Thoracic aorta (tissue), 2 donors: Measurements from ENCODE around the gene TMEM121. TPM values are rescaled to one million over a fixed set of nuclear protein-coding genes. Genes with fewer than 3 reads are reported as not detected.

Experiments used
- ATAC-seq: fragments of 150-250 bp; one replicate; pipeline ENCODE4 v1.8.0; 2017; ENCODE audit warnings: low read depth; ENCODE audit not compliant: insufficient number of reproducible peaks, low FRiP score
- DNase-seq: peaks from one replicate; pipeline ENCODE4 v3.0.0-alpha.2; 2020; ENCODE audit warnings: low spot score
- H3K27ac ChIP-seq, 2 donors: fragments of 200-600 bp; sonication (generic); 1 replicate in 1 of 2; 2 replicates in 1 of 2; pipeline ENCODE4 v1.5.1; 2016; ENCODE audit warnings: mild to moderate bottlenecking in 2 of 2, moderate library complexity in 2 of 2
- H3K27me3 ChIP-seq: fragments of 200-600 bp; sonication (generic); replicated peaks from 2 replicates; pipeline ENCODE4 v1.6.0; 2016; ENCODE audit warnings: mild to moderate bottlenecking; ENCODE audit not compliant: insufficient read depth
- H3K36me3 ChIP-seq: fragments of 200-600 bp; sonication (generic); one replicate; pipeline ENCODE4 v1.5.1; 2016
- H3K4me1 ChIP-seq, 2 donors: fragments of 200-600 bp; sonication (generic); 1 replicate in 1 of 2; 2 replicates in 1 of 2; pipeline versions ENCODE4 v1.5.1 to v1.6.0; 2016; ENCODE audit warnings: low read depth in 2 of 2, mild to moderate bottlenecking in 1 of 2; ENCODE audit not compliant: control insufficient read depth in 1 of 2
- H3K4me3 ChIP-seq: fragments of 200-600 bp; sonication (generic); 2 replicates; pipeline ENCODE4 v1.5.1; 2016; ENCODE audit warnings: mild to moderate bottlenecking
- H3K9me3 ChIP-seq: fragments of 200-600 bp; sonication (generic); 2 replicates; pipeline ENCODE4 v1.5.1; 2016
- total RNA-seq, 2 donors: library from RNA; depleted of rRNA; stranded (reverse); fragments of >200 nt; gene quantifications; one replicate each; pipeline versions ENCODE4 v1.1.0 to v1.2.3, GENCODE V29; 2016
- TF ChIP-seq, protein P1 (sequence below): fragments of 200-600 bp; sonication (generic); IDR thresholded peaks from one replicate; pipeline ENCODE4 v1.5.1; 2019; ENCODE audit warnings: antibody characterized with exemption

TMEM121 gene
- total RNA-seq, 2 donors from 2014 or later: 2.6 to 5.5 TPM

DNA sequence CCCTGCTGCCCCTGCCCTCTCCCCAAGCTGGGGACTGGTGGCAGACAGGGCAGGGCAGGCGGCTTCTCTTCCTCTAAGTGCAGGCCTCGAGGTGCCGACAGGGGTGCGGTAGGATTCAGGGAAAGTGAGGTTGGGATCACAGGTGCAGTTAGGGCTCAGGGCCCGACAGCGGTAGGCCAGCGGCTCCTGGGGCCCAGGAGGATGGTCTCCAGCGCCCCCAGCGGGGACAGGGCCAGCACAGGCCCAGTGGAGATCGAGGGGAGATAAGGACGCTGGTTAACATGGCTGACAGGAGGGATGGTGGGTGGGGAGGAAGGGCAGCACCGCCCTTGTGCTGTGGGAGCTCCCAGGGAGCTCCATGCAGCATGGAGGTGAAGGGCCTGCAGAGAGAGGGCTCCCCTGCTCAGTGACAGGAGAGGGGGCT, 40.6 kb upstream of the TMEM121 start:
- Histone ChIP-seq H3K27ac (peak overlapping the region; percentile 74 to 100), H3K36me3 (no peaks in the 10 kb centered on the region), H3K27me3 (no peaks in the 10 kb centered on the region), H3K9me3 (no peaks in the 10 kb centered on the region), H3K4me3 (no peak overlapping the region), H3K4me1 (peaks cover 42 to 92% of the 10 kb centered on the region in 2 donors)
- ATAC-seq (no peak), DNase-seq (no peak)
- TF ChIP-seq, protein P1, sequence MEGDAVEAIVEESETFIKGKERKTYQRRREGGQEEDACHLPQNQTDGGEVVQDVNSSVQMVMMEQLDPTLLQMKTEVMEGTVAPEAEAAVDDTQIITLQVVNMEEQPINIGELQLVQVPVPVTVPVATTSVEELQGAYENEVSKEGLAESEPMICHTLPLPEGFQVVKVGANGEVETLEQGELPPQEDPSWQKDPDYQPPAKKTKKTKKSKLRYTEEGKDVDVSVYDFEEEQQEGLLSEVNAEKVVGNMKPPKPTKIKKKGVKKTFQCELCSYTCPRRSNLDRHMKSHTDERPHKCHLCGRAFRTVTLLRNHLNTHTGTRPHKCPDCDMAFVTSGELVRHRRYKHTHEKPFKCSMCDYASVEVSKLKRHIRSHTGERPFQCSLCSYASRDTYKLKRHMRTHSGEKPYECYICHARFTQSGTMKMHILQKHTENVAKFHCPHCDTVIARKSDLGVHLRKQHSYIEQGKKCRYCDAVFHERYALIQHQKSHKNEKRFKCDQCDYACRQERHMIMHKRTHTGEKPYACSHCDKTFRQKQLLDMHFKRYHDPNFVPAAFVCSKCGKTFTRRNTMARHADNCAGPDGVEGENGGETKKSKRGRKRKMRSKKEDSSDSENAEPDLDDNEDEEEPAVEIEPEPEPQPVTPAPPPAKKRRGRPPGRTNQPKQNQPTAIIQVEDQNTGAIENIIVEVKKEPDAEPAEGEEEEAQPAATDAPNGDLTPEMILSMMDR: no peak

GRCh38 chr14:105486163-105486973, 40.0 kb upstream of the TMEM121 start, which contains the start of gene CRIP1:
Gene CRIP1, plus strand, starts transcription at chr14:105486886. Its CDS starts 374 bp downstream, at chr14:105487260.
- TF ChIP-seq, protein P1: no peak
- Histone ChIP-seq H3K27ac (peak within 1 kb of the TSS; percentile 74 to 100), H3K27me3 (no peaks in the 10 kb centered on the region), H3K4me1 (peaks cover 38 to 86% of the 10 kb centered on the region in 2 donors), H3K36me3 (no peaks in the 10 kb centered on the region), H3K4me3 (peak within 1 kb of the TSS; percentile 82), H3K9me3 (no peaks in the 10 kb centered on the region)
- ATAC-seq (no peak), DNase-seq (no peak)

DNA sequence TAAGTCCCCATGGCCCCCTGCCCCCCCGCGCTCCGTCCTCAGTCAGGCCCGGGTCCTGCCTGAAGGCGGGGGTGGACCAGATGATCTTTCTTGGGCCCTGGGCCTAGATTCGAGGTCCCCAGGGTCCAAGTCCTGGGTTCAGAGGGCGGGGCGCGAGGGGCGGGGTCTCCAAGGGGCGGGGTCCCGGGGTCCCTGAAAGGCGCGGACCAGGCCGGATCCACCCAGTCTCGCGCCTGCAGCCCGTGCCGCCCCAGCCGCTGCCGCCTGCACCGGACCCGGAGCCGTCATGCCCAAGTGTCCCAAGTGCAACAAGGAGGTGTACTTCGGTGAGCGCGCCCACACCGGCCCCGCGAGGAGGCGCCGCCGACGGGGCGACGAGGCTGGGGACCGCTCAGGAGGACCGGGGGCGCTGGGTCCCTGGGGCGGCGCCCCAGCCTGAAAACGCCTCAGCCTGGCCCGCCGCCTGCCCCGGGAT, 39.4 kb upstream of the TMEM121 start:
- ATAC-seq: no peak
- Histone ChIP-seq H3K4me1 (peaks cover 43 to 87% of the 10 kb centered on the region in 2 donors), H3K36me3 (no peaks in the 10 kb centered on the region), H3K27me3 (no peaks in the 10 kb centered on the region), H3K27ac (peak overlapping the region; percentile 74 to 100), H3K4me3 (peak overlapping the region; percentile 82), H3K9me3 (no peaks in the 10 kb centered on the region)
- TF ChIP-seq, protein P1: no peak
- DNase-seq: no peak

GRCh38 chr14:105487449-105487985, 38.9 kb upstream of the TMEM121 start:
- H3K27me3 ChIP-seq: no peaks in the 10 kb centered on the region
- H3K36me3 ChIP-seq: no peaks in the 10 kb centered on the region
- DNase-seq: no peak
- TF ChIP-seq, protein P1: no peak
- H3K4me3 ChIP-seq: peak overlapping the region; percentile 82
- ATAC-seq: no peak
- peak overlapping the region; percentile 74 to 100 for H3K27ac ChIP-seq
- H3K4me1 ChIP-seq: peaks cover 38 to 84% of the 10 kb centered on the region in 2 donors
- H3K9me3 ChIP-seq: no peaks in the 10 kb centered on the region
